NCI-H146 treated with DMSO at 0.1 percent for 48 hours (cell line): Measurements from ENCODE around the gene VOPP1.

ENCODE experiments used
- DNase-seq: peaks from one replicate; lab custom pipeline; 2025; ENCODE audit not compliant: unreplicated experiment; lab: John Stamatoyannopoulos, UW

VOPP1 gene

GRCh38 chr7:55556031-55556430, 16.3 kb downstream of the VOPP1 start:
- no peak for DNase-seq

- no peak for DNase-seq
Measured at GRCh38 chr7:55555160-55555559, 17.1 kb downstream of the VOPP1 start.

- no peak for DNase-seq
Measured at GRCh38 chr7:55554038-55554437, 18.3 kb downstream of the VOPP1 start.

GRCh38 chr7:55553024-55553345, 19.3 kb downstream of the VOPP1 start:
- DNase-seq: no peak

GRCh38 chr7:55552320-55553023, 19.8 kb downstream of the VOPP1 start:
- no peak for DNase-seq

GRCh38 chr7:55550841-55551537, 21.3 kb downstream of the VOPP1 start:
- DNase-seq: no peak

- DNase-seq: no peak
Measured at GRCh38 chr7:55550010-55550663, 22.2 kb downstream of the VOPP1 start.

GRCh38 chr7:55549457-55549856, 22.8 kb downstream of the VOPP1 start:
- DNase-seq: no peak

GRCh38 chr7:55548295-55548731, 24.0 kb downstream of the VOPP1 start:
- no peak for DNase-seq

GRCh38 chr7:55546814-55547213, 25.5 kb downstream of the VOPP1 start:
- DNase-seq: no peak

GRCh38 chr7:55545496-55545895, 26.8 kb downstream of the VOPP1 start:
- DNase-seq: no peak

GRCh38 chr7:55540226-55540858, 32.0 kb downstream of the VOPP1 start:
- no peak for DNase-seq

GRCh38 chr7:55539380-55539779, 32.9 kb downstream of the VOPP1 start:
- peak; percentile 30 for DNase-seq

GRCh38 chr7:55538538-55538937, 33.8 kb downstream of the VOPP1 start:
- DNase-seq: no peak

- no peak for DNase-seq
Measured at GRCh38 chr7:55537458-55537990, 34.8 kb downstream of the VOPP1 start.

GRCh38 chr7:55536619-55537457, 35.5 kb downstream of the VOPP1 start:
- no peak for DNase-seq

- DNase-seq: no peak
Measured at GRCh38 chr7:55535617-55536016, 36.7 kb downstream of the VOPP1 start.

- no peak for DNase-seq
Measured at GRCh38 chr7:55534916-55535590, 37.2 kb downstream of the VOPP1 start.

GRCh38 chr7:55534262-55534915, 37.9 kb downstream of the VOPP1 start:
- DNase-seq: no peak

- no peak for DNase-seq
Measured at GRCh38 chr7:55533729-55534080, 38.6 kb downstream of the VOPP1 start.
